Activated CD8-positive, alpha-beta memory T cell treated with anti-CD3 and anti-CD28 coated beads, Interleukin-2, amount 50 U/mL, for 24 hours (primary cell): Measurements from ENCODE around the gene RAX2.
"Not testable (repeated sequence)": the region's sequence is repeated elsewhere in the genome, so short reads cannot be mapped to it uniquely, and the experiment has no call there.

Experiments
- DNase-seq: peaks from one replicate; pipeline ENCODE4 v3.0.0-alpha.2; 2020; ENCODE audit errors: extremely low read depth

The RAX2 gene

DNA sequence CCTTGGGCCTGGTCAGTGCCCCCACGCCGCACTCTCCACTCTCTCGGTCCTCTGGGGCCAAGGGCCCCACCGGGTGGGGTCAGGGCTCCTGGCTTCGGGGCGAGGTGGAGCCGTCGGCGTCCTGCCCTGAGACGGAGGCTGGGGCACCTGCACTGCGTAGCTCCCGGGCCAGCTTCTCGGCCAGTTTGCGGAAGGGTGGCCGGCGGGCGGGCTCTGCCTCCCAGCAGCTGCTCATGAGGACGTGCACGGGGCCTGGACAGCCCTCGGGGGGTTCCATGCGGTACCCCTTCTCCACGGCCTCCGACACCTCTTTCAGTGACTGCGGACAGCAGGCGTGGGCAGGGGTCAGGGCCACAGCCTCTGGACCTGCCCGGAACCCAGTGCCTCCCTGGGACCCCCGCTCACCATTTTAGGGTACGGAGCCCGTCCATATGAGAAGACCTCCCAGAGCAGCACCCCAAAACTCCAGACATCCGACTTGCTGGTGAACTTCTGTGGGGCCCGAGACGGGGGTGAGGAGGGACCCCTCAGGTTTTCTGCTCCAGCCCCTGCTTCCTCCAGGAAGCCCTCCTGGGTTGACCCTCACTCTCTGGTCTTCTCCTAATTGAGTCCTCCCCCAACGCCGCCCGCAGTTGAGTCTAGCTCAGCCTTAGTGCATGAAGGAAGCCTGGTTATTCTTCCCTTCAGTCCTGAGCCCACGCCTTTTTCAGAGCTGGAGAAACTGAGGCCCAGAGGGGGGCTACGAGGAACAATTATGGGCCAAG is 6.3 kb upstream of the RAX2 start:
- DNase-seq = no peak

DNA sequence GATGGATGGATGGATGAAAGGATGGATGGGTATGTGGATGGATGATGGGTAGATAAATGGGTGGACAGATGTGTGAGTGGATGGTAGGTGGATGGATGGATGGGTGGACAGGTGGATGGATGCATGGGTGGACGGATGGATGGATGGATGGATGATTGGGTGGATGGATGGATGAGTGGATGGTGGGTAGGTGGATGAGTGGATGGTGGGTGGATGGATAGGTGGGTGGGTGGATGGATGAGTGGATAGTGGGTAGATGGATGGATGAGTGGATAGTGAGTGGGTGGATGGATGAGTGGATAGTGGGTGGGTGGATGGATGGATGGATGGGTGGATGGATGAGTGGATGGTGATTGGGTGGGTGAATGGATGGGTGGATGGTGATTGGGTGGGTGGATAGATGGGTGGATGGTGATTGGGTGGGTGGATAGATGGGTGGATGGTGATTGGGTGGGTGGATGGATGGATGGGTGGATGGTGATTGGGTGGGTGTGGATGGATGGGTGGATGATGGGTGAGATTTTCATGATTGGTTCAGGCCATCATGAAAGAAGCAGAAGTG is 4.5 kb upstream of the RAX2 start:
- DNase-seq = no peak

- DNase-seq = no peak
Measured at GRCh38 chr19:3775831-3776230, 3.8 kb upstream of the RAX2 start.

- no peak for DNase-seq
Measured at GRCh38 chr19:3775374-3775711, 3.3 kb upstream of the RAX2 start.

- DNase-seq = no peak
Measured at GRCh38 chr19:3774621-3775373, 2.8 kb upstream of the RAX2 start.

DNA sequence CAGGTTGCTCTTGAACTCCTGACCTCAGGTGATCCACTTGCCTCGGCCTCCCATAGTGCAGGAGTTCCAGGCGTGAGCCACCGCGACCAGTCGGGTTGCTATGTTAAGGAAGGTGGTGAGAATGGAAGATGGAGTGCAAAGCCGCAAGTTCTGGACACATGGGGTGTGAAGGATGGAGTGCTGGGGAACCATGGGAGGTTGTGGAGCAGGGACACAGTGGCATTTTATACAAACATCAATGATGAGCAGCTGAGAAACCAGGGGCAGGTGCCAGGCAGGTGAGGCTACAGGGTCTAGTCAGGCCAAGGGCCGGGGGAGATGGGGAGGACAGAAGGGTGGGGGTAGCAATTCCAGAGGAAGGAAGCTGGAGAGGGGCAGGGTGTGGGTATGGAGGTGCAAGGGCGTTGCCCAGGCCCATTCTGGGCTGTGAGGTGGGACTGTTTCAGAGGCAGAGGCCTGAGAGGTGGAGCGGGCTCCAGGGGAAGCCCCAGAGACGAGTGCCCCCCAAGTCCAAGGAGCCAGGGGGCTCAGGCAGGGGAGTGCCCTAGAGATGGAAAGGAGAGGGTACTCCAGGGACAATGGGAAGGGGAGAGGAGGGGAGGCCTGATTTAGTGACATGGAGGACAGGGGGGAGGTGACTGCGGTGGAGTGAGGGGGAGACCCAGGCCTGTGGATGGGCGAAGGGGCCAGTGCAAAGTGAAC is 1.9 kb upstream of the RAX2 start:
- no peak for DNase-seq

DNA sequence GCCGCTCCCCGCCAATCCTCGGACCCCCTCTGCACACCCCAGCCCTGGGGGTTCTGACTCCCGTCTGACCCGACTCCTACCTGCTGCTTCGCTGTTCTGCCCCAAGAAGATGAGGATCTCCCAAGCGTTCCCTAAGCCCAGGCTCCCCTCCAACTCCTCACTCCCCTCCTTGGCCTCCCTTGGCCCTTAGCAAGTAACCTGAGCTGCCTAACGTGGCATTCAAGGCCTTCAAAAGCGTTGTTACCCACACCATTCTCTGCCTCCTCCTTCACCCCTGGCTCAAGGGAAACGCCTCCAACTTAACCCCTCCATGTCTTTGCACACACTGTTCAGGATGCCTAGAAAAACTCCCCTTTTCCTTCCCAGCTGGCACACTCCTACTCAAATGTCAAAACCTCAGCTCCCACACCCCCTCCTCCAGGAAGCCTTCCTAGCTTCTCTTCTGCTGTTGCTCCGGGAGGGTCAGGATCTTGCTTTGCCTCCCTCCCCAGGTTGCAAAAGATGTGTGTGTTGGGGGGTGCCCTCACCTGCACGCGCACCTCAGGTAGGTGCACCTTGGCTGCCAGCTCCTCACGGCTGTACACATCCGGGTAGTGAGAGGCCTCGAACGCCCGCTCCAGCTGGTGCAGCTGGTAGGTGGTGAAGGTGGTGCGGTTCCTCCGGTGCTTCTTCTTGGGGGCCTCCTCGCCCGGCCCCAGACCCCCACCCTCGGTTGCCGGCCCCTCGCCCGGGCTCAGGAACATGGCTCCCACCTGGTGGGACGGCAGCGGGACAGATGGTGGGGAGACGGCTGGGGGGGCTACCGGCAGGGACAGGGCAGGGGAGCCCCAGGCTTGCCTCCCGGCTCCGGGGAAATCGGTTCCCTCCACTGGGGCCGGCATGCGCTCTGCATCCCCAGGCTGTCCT is 775 bp downstream of the RAX2 start:
- DNase-seq = no peak

DNA sequence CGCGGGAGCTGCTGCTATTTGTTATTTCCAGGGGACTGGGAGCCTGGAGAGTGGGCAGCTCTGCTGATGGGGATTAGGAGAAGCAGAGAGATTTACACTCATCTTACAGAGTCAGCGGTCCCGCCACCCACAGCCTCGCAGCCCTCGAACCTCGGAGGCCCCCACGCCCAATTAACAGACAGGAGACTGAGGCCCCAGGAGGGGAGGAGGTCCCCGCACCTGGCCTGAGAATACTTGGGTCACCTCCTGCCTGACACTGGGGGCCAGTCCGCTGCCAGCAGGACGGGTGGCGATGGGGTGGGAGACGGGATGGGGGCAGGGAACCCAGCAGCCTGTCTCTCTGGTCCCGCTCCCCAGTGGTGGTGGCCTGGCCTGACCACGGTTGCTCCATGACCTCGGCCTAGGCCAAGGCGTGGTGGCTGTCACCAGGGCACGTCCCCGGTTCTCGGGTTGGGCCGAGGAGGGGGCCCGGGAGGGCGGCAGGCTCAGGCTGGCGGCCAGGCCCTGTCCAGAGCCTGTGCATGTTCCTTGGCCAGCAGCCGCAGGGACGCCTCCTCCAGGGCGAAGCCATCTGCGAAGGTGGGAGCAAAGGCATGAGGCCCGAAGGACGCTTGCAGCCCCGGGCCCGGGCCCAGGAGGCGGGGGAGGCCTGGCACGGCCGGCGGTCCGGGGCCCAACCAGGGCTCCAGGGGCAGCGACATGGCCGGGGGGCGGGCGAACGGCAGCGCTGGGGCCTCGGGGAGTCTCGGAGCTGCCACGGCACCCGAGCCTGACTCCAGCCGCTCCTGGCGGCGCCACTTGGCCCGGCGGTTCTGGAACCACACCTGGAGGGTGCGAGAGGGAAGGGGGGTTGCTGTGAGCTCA is 1.7 kb downstream of the RAX2 start:
- no peak for DNase-seq

GRCh38 chr19:3769494-3769893 is 2.5 kb downstream of the RAX2 start:
- no peak for DNase-seq

GRCh38 chr19:3768748-3769099 is 3.3 kb downstream of the RAX2 start:
- DNase-seq = no peak

DNA sequence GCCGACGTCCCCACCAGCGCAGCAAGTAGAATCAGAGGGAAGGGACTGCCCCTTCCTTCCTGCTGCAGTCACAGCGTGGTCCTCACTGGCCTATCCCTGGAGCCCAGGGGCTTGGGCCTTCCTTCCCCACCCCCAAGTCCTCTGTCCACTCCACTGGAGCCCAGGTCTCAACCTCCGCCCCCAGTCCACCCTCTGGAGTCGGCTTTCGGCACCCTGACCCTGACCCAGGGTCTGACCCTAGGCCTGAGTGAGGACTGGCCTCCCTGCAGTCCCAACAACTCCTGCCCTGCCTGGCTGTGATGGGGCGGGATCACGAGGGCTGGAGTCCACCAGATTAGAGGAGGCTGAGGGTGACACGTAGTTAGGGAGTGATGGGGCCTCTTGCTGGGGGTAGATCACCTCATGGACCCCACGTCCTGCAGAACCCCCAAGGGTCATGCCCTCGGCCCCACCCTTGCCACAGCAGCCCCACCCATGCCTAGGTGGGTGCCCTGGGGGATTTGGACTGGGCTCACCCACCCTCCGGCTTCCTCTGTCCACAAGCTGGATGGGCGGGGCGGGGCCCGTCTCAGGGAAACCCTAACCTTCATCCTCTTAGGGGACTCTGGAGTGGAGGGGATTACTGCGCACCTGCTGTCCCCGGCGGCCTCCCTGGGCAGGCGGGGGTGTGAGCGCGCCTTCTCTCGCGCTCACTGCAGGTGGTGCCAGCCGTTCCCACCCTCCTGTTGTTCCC is 3.8 kb downstream of the RAX2 start:
- DNase-seq = no peak

- DNase-seq = no peak
Measured at GRCh38 chr19:3767050-3767449, 5.0 kb downstream of the RAX2 start.

DNA sequence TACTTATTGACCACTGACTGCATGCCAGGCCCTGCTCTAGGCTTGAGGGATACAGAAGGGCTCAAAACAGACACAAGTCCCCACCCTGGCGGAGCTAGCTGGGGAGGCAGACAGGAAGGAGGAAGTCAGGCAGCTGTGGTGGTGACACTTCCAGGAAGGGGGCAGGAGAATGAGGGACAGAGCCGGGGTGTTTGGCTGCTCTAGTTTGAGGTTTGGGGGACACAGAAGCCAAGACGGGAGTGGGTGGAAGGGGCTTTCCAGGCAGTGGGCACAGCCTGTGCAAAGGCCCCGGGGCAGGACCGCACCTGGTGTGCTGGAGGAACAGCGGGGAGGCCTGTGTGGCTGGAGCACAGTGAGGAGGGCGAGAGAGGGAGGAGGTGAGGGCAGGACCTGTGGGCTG is 5.5 kb downstream of the RAX2 start:
- DNase-seq = no peak

- not testable (repeated sequence) for DNase-seq
Measured at GRCh38 chr19:3765757-3766156, 6.3 kb downstream of the RAX2 start.

GRCh38 chr19:3765121-3765520 is 6.9 kb downstream of the RAX2 start:
- DNase-seq = no peak

DNA sequence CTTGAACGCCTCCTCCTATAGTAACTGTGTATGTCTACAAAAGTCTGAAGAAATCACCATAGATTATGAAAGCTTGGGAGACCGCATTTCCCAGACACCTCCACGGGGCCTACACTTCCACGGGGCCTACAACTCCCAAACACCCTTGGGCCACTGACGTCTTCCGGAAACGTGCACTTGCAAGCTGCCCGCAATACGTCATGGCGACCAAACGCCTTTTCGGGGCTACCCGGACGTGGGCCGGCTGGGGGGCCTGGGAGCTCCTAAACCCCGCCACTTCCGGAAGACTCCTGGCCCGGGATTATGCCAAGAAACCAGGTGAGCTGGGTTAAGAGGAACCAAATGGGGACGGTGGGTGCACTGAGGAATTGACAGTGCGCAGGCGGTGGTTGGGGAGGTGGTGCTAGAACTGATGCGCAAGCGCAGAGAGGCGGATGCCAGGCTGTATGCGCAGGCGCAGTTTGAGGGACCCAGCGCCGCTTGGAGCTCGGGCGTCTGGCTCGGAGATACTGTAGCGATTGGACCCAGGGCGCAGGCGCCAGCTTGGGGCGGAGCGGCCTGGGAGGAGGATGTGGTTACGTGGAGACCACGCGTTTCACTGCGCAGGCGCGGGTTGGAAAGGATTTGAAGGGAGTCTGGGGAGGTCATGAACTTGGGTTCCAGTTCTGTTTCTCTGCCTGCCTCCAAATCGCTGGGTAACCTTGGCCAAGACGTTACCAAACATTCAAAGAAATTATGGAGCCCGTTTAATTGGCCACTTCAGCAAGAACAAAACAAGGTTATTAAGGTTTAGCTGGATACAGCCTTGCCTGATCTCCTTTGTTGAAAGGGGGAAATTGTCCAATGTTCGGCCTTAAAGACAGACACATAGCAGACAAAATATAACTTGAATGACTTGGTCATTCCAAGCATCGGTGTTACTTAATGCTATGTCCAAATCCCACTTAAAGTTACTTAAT is 9.2 kb downstream of the RAX2 start, which contains the start of gene MRPL54:
Gene MRPL54, plus strand, starts transcription at position 182 of the 959 bp plus-strand sequence. Its CDS starts 19 bp downstream, at position 201.
- DNase-seq = peak; percentile 99

- no peak for DNase-seq
Measured at GRCh38 chr19:3762130-3762473, 9.9 kb downstream of the RAX2 start.

GRCh38 chr19:3761382-3762129 is 10.5 kb downstream of the RAX2 start, which contains the start of gene APBA3:
Gene APBA3, minus strand, starts transcription at chr19:3761692. Its CDS starts 1,428 bp downstream, at chr19:3760264.
- DNase-seq = peak; percentile 87
